ENCODE results near the gene SOX8. TPM values are rescaled to one million over a fixed set of nuclear protein-coding genes. Genes with fewer than 3 reads are reported as not detected.
A peak's percentile ranks its signal among the peaks of the same experiment; 100 is the strongest.

The SOX8 gene
- total RNA-seq, 1 experiment from 2014 or later = 1.4 TPM

GRCh38 chr16:1008085-1008484 is 26.5 kb downstream of the SOX8 start:
- Histone ChIP-seq H3K36me3 (ENCODE audit: insufficient read depth, low read length, poor library complexity, severe bottlenecking) (no peaks in the 10 kb centered on the region), H3K4me3 (ENCODE audit: low read depth, low read length, poor library complexity, severe bottlenecking) (no peak overlapping the region), H3K27me3 (replicated peaks; ENCODE audit: insufficient read depth, low read depth, low read length, poor library complexity) (no peaks in the 10 kb centered on the region), H3K27ac (ENCODE audit: low read depth, low read length, poor library complexity, severe bottlenecking) (no peak overlapping the region), H3K4me1 (ENCODE audit: insufficient read depth, low read length, poor library complexity, severe bottlenecking) (peaks cover 15% of the 10 kb centered on the region), H3K9me3 (ENCODE audit: low read depth, low read length, poor library complexity, severe bottlenecking) (no peaks in the 10 kb centered on the region)
- TF ChIP-seq CTCF (conservative IDR thresholded peaks at IDR 0.05; ENCODE audit: low read depth, low read length) (no peak), EZH2 (IDR thresholded peaks at IDR 0.05; ENCODE audit: borderline replicate concordance, low read depth, low read length, poor library complexity, severe bottlenecking) (no peak)
- no peak for DNase-seq (ENCODE audit: low spot score)
- CTCF ChIA-PET = interaction anchor here (0.6 kb wide), 1 partner anchor 1912 kb away, joined by 6 read pairs; no protein-coding TSS in a partner anchor
- intact Hi-C loops (cut with micrococcal nuclease; ENCODE audit: unreplicated experiment) = no loop called here
- no TSS peak for BruUV-seq (replicated peaks)
- POLR2A ChIA-PET (ENCODE audit: low non-redundant PET) = no interaction called here

- intact Hi-C loops (cut with micrococcal nuclease; ENCODE audit: unreplicated experiment) = no loop called here
- H3K9me3 ChIP-seq (ENCODE audit: low read depth, low read length, poor library complexity, severe bottlenecking) = no peaks in the 10 kb centered on the region
- no peaks in the 10 kb centered on the region for H3K27me3 ChIP-seq (replicated peaks; ENCODE audit: insufficient read depth, low read depth, low read length, poor library complexity)
- DNase-seq (ENCODE audit: low spot score) = no peak
- H3K36me3 ChIP-seq (ENCODE audit: insufficient read depth, low read length, poor library complexity, severe bottlenecking) = no peaks in the 10 kb centered on the region
- TF ChIP-seq CTCF (conservative IDR thresholded peaks at IDR 0.05; ENCODE audit: low read depth, low read length) (no peak), EZH2 (IDR thresholded peaks at IDR 0.05; ENCODE audit: borderline replicate concordance, low read depth, low read length, poor library complexity, severe bottlenecking) (no peak)
- peak overlapping the region; percentile 54 for H3K27ac ChIP-seq (ENCODE audit: low read depth, low read length, poor library complexity, severe bottlenecking)
- H3K4me3 ChIP-seq (ENCODE audit: low read depth, low read length, poor library complexity, severe bottlenecking) = no peak overlapping the region
- ChIA-PET POLR2A (ENCODE audit: low non-redundant PET) (no interaction called here), CTCF (interaction anchor here (0.6 kb wide), 2 partner anchors 20 to 48 kb away, joined by 3 to 5 read pairs; no protein-coding TSS in a partner anchor)
- BruUV-seq (replicated peaks) = no TSS peak
- peaks cover 15% of the 10 kb centered on the region for H3K4me1 ChIP-seq (ENCODE audit: insufficient read depth, low read length, poor library complexity, severe bottlenecking)
Measured at GRCh38 chr16:1009358-1010150, 28.0 kb downstream of the SOX8 start.

GRCh38 chr16:1010251-1010650 is 28.7 kb downstream of the SOX8 start:
- no peaks in the 10 kb centered on the region for H3K36me3 ChIP-seq (ENCODE audit: insufficient read depth, low read length, poor library complexity, severe bottlenecking)
- no peak overlapping the region for H3K4me3 ChIP-seq (ENCODE audit: low read depth, low read length, poor library complexity, severe bottlenecking)
- intact Hi-C loops (cut with micrococcal nuclease; ENCODE audit: unreplicated experiment) = no loop called here
- H3K4me1 ChIP-seq (ENCODE audit: insufficient read depth, low read length, poor library complexity, severe bottlenecking) = peaks cover 15% of the 10 kb centered on the region
- peak; percentile 57 for DNase-seq (ENCODE audit: low spot score)
- H3K9me3 ChIP-seq (ENCODE audit: low read depth, low read length, poor library complexity, severe bottlenecking) = no peaks in the 10 kb centered on the region
- ChIA-PET CTCF (interaction anchor here (0.6 kb wide), 1 partner anchor 47 kb away, joined by 5 read pairs; no protein-coding TSS in a partner anchor), POLR2A (ENCODE audit: low non-redundant PET) (no interaction called here)
- no peaks in the 10 kb centered on the region for H3K27me3 ChIP-seq (replicated peaks; ENCODE audit: insufficient read depth, low read depth, low read length, poor library complexity)
- no TSS peak for BruUV-seq (replicated peaks)
- peak overlapping the region; percentile 54 for H3K27ac ChIP-seq (ENCODE audit: low read depth, low read length, poor library complexity, severe bottlenecking)
- TF ChIP-seq EZH2 (IDR thresholded peaks at IDR 0.05; ENCODE audit: borderline replicate concordance, low read depth, low read length, poor library complexity, severe bottlenecking) = no peak
